Placental pericyte (primary cell): ENCODE results near the gene CKAP4. TPM values are rescaled to one million over a fixed set of nuclear protein-coding genes. Genes with fewer than 3 reads are reported as not detected.

Source experiments
- small RNA-seq: library from RNA; depleted of rRNA; stranded (forward); fragments of <200 nt; gene quantifications from one replicate; pipeline ENCODE3, GENCODE V24; 2012; ENCODE audit warnings: low replicate concordance
- total RNA-seq: library from RNA; depleted of rRNA; stranded (reverse); fragments of >200 nt; gene quantifications from 2 replicates; pipeline ENCODE4 v1.2.3, GENCODE V29; 2012

The CKAP4 gene
- total RNA-seq = 314 and 356 TPM in 2 replicates

GRCh38 chr12:106247674-106248311 is at the start of gene CKAP4:
Gene CKAP4, minus strand, starts transcription at chr12:106248020. Its CDS starts 169 bp downstream, at chr12:106247851.

Small RNAs within 50 kb of the gene (small RNA-seq; reads per million reads assigned to genes)
- gene RNU7-94P = not detected

Other genes with a start within 250 kb of the CKAP4 start
- 43.8 and 59.6 TPM in 2 replicates for gene NUAK1, start 109.1 kb downstream of the CKAP4 start, total RNA-seq
- 19.6 and 55.4 TPM in 2 replicates for gene TCP11L2, start 54.7 kb upstream of the CKAP4 start, total RNA-seq
- gene POLR3B, start 109.7 kb upstream of the CKAP4 start, total RNA-seq = 17.5 and 18.6 TPM in 2 replicates